ENCODE data around the gene UACA. TPM values are rescaled to one million over a fixed set of nuclear protein-coding genes. Genes with fewer than 3 reads are reported as not detected.

The UACA gene
- total RNA-seq, 1 experiment from 2014 or later: 38.0 TPM

- Histone ChIP-seq H3K4ac (ENCODE audit: low read depth, low read length) (no peak overlapping the region), H4K5ac (ENCODE audit: insufficient read length, low read depth, low read length) (no peak overlapping the region), H3K14ac (ENCODE audit: insufficient read depth, low read length) (no peak overlapping the region), H2BK20ac (ENCODE audit: low read depth, low read length, poor library complexity, severe bottlenecking) (no peak overlapping the region), H2BK120ac (ENCODE audit: low read depth, low read length, poor library complexity, severe bottlenecking) (no peak overlapping the region), H3T11ph (ENCODE audit: low read length) (no peak overlapping the region), H3K56ac (ENCODE audit: insufficient read length, low read depth, low read length) (no peak overlapping the region), H4K8ac (replicated peaks; ENCODE audit: insufficient read length, low read depth, low read length) (no peak overlapping the region), H3K9me3 (ENCODE audit: control insufficient read depth, low read depth, low read length) (no peaks in the 10 kb centered on the region), H4K91ac (ENCODE audit: insufficient read length, low read depth, low read length) (no peak overlapping the region), H3K4me1 (ENCODE audit: insufficient read depth, low read length) (no peaks in the 10 kb centered on the region), H4K20me1 (ENCODE audit: control insufficient read depth, insufficient read depth, insufficient read length) (no peaks in the 10 kb centered on the region), H2AK5ac (ENCODE audit: insufficient read length, low read length) (no peak overlapping the region), H3K23ac (ENCODE audit: insufficient read length, low read depth, low read length) (no peak overlapping the region), H2AFZ (ENCODE audit: low read length) (no peak overlapping the region), H3K9ac (ENCODE audit: extremely low read depth, insufficient read length, low read length) (no peak overlapping the region), H3K27me3 (ENCODE audit: insufficient read depth, low read length) (no peaks in the 10 kb centered on the region), H3K23me2 (ENCODE audit: insufficient read length, low read depth, low read length, poor library complexity, severe bottlenecking) (no peaks in the 10 kb centered on the region), H2BK5ac (ENCODE audit: insufficient read length, low read length) (no peak overlapping the region), H3K79me2 (ENCODE audit: insufficient read depth, low read length) (no peaks in the 10 kb centered on the region), H2BK15ac (ENCODE audit: low read depth, low read length) (no peak overlapping the region), H3K4me2 (ENCODE audit: insufficient read depth, insufficient read length, low read length) (no peak overlapping the region), H3K27ac (ENCODE audit: insufficient read length, low read depth, low read length) (no peak overlapping the region), H2BK12ac (ENCODE audit: insufficient read length, low read depth, low read length) (no peak overlapping the region), H3K18ac (ENCODE audit: insufficient read length, low read depth, low read length) (no peak overlapping the region), H3K79me1 (ENCODE audit: insufficient read depth, low read depth, low read length, poor library complexity, severe bottlenecking) (no peaks in the 10 kb centered on the region)
- DNase-seq: no peak
- Mint-ChIP-seq H3K27ac (no peak overlapping the region), H3K27me3 (ENCODE audit: low read depth) (no peaks in the 10 kb centered on the region; the same call in 1 of the 2 replicates), H3K4me1 (no peaks in the 10 kb centered on the region), H3K4me3 (no peak overlapping the region), H3K36me3 (ENCODE audit: insufficient read depth in 1 of 3, low read depth in 3 of 3) (peaks cover 0 to 2% (median 0%) of the 10 kb centered on the region in 3 experiments; a peak in 2 of 7 replicates), H3K9me3 (peaks cover 0 to 3% of the 10 kb centered on the region in 2 experiments; a peak in 3 of 5 replicates)
- TF ChIP-seq, protein P1, sequence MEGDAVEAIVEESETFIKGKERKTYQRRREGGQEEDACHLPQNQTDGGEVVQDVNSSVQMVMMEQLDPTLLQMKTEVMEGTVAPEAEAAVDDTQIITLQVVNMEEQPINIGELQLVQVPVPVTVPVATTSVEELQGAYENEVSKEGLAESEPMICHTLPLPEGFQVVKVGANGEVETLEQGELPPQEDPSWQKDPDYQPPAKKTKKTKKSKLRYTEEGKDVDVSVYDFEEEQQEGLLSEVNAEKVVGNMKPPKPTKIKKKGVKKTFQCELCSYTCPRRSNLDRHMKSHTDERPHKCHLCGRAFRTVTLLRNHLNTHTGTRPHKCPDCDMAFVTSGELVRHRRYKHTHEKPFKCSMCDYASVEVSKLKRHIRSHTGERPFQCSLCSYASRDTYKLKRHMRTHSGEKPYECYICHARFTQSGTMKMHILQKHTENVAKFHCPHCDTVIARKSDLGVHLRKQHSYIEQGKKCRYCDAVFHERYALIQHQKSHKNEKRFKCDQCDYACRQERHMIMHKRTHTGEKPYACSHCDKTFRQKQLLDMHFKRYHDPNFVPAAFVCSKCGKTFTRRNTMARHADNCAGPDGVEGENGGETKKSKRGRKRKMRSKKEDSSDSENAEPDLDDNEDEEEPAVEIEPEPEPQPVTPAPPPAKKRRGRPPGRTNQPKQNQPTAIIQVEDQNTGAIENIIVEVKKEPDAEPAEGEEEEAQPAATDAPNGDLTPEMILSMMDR (conservative IDR thresholded peaks at IDR 0.05): no peak
- no CpG with 5 or more reads among the region's 5 CpGs for WGBS (ENCODE audit: extremely low coverage, insufficient read length, low lambda C conversion rate)
Observed at GRCh38 chr15:70801109-70801508, 37.8 kb upstream of the UACA start.

Measured in H9 (cell line).